GM18520 (cell line): Measurements from ENCODE around the gene HIPK4.
"Not testable (repeated sequence)": the region's sequence is repeated elsewhere in the genome, so short reads cannot be mapped to it uniquely, and the experiment has no call there.

Source experiments
- ATAC-seq: cut with Tn5 transposase; IDR thresholded peaks from one replicate; pipeline ENCODE4 v1.9.1; 2021; ENCODE audit not compliant: unreplicated experiment

HIPK4 gene

DNA sequence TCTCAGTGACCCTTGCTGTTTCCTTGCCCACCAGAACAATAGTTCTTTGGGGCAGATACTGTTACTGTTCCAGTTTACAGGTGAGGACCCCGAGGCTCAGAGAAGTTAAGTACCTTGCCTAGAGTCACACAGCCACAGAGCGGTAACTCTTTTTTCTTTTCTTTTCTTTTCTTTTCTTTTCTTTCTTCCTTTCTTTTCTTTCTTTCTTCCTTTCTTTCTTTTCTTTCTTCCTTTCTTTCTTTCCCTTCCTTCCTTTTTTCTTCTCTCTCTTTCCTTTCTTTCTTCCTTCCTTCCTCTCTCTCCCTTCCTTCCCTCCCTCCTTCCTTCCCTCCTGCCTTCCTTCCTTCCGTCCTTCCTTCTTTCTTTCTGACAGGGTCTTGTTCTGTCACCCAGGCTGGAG, 28.1 kb upstream of the HIPK4 start:
- ATAC-seq: no peak

GRCh38 chr19:40417643-40417981, 27.6 kb upstream of the HIPK4 start:
- no peak for ATAC-seq

- no peak for ATAC-seq
These were observed 27.1 kb upstream of the HIPK4 start for GRCh38 chr19:40416918-40417642.

DNA sequence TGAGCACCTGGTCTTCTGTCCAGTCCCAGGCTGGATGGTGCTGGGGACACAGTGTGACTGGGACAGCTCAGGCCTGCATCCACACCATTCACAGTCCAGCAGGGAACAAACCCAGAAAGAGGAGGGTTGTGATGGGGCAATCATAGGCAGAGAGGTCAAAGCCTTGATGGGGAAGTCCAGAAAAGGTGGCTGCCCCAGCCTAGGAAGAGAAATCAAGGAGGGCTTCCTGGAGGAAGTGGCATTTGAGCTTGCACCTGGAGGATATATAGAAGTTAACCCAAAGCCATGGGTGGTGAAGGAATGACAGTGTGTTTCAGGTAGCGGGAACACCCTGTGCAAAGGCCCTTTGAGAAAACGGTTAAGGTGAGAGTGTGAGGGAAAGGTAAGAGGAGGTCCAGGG, 25.8 kb upstream of the HIPK4 start:
- ATAC-seq: no peak

GRCh38 chr19:40414542-40415535, 24.9 kb upstream of the HIPK4 start:
- ATAC-seq: no peak

DNA sequence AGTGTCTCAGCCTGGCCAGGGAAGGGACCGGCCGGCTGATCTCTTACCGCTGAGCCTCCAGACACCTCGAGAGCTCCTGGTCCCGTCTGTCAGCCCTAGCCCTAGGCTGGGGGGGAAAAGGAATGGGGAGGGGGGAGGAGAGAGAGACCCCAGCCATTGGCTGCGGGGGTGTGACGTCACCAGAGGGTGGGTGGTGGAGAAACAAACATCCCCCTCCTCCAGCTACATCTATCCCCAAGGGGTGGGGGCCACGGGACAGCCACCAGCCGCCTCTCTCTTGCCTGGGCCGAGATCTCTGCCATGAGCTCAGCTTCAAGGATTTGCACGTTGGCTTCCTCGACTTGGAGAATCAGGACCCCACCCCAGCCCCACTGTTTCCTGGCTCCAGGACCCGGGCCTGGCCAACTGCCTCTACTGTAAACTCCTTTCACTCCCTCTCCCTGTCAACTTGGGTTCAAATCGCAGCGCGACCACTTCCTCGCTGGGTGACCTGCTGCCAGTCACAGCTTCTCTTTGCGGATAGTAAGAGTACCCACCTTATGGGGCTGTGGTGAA, 23.4 kb upstream of the HIPK4 start, which contains the start of gene PRX:
PRX (minus strand) TSS at position 88 of the 555 bp plus-strand sequence. CDS start 5,446 bp downstream, outside the sequence.
- ATAC-seq: no peak

- ATAC-seq: no peak
These were observed 22.9 kb upstream of the HIPK4 start for GRCh38 chr19:40412866-40413265.

- ATAC-seq: no peak
These were observed 22.0 kb upstream of the HIPK4 start for GRCh38 chr19:40411958-40412499.

- no peak for ATAC-seq
These were observed 21.3 kb upstream of the HIPK4 start for GRCh38 chr19:40411125-40411842.

- no peak for ATAC-seq
These were observed 20.0 kb upstream of the HIPK4 start for GRCh38 chr19:40410030-40410389.

DNA sequence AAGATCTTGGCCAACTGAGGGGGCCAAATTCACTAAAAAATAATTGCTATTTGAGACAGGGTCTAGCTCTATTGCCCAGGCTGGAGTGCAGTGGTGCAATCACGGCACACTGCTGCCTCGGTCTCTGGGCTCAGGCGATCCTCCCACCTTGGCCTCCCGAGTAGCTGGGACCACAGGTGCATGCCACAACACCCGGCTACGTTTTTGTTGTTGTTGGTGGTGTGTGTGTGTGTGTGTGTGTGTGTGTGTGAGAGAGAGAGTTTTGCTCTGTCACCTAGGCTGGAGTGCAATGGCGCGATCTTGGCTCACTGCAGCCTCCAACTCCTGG, 18.6 kb upstream of the HIPK4 start:
- ATAC-seq: not testable (repeated sequence)

DNA sequence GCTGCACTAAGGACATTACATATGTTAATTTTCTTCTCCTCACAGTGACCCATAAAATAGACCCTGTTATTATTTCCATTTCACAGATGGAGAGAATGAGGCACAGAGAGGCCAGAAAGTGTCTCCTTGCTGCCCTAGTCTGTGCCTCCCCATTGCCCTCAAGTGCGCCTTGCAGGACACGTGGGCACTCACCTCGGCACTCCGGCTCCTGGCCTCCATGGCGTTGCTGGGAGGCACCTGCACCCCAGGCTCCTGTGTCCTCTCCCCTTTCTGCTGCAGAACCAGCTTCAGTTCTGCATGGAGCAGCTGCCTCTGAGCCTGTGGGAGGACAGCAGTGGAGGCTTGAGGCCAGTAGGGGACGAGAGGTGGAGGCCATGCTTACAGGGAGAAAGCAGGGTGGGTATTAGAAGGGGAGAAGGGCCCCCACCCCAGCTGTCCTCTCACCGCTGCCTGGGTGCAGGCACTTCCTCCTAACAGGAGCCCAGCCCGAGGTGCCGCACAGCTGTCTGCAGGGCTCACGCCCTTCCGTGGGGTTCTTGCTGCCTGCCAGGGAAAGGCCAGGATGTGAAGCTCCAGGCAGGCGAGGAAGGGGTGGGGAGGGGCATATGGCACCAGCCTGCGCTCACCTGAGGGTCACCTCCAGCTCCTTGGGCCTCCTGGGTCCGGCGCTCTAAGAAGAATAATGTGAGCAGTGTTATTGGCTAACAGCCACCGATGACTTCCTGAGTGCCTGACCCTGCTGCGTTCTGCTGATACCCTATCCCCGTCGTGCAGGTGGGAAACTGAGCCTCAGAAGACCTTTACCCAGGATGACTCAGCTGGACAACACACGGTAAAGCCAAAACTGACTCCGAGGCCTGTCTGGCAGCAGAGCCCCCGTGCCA, 18.0 kb upstream of the HIPK4 start:
- no peak for ATAC-seq

GRCh38 chr19:40403262-40403984, 13.4 kb upstream of the HIPK4 start:
- peak; percentile 28 for ATAC-seq

GRCh38 chr19:40400559-40400958, 10.6 kb upstream of the HIPK4 start:
- no peak for ATAC-seq

DNA sequence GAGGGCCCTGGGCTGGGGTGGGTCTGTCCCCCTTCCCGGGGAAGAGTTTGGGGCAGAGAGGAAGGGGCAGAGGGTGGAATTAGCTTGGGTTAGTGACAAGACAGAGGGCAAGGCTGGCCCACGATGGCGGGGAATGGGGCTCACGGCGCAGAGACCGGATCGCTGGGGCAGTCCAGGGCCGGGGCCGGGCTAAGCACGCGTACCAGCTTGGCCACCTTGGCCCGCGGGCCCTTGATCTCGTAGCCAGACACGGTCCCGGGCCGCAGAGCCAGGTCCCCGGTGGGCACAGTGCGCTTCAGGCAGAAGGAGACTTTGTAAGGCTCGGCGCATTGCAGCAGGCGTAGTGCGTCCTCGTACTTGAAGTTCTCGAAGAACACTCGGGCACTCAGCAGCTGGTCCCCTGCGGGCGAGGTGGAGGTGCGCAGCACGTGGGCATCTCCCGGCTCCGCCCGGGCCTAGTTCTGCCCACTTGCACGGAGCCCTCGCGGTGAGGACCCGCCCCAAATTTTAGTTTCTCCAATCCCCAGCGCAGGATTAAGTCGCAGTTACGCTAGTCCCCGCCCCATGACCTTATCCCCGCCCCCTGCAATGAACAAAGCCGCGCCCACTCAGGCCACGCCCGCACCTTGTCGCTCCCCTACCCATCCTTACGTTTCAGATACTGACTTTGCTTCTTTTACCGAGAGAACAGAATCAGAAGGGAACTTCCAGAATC, 8.6 kb upstream of the HIPK4 start:
- no peak for ATAC-seq

- ATAC-seq: no peak
These were observed 7.6 kb upstream of the HIPK4 start for GRCh38 chr19:40397568-40397906.

DNA sequence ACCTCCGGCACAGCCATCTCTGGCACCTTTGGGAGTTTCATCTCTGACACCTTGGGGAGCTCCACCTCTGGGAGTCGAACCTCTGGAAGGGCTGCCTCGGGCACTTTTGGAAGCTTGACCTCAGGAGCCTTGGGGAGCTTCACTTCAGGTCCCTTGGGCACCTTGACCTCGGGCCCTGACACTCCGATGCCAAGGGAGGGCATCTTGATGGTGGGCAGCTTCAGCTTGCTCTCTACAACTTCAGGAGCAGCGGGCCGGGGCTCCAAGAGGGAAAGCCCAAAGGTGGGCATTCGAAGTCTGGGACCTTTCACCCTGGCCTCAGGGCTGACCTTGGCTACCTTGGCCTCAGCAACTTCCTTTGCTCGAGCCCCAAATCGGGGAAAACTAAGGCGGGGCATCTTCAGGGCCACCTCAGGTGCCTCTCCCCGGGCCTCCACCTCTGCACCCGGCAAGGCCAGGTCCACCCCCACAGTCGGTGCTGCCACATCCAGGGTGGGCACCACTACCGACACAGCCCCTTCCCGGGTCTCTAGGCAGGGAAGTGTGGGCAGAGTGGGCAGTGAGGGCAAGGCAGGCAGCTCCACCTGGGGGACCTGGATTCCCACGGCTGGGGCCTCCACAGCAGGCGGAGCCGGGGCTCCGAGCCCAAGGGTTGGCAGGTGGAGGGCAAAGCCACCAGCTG, 7.0 kb upstream of the HIPK4 start:
- no peak for ATAC-seq

- ATAC-seq: no peak
These were observed 6.0 kb upstream of the HIPK4 start for GRCh38 chr19:40395956-40396355.
